ENCODE measurements around the gene CBLB. TPM values are rescaled to one million over a fixed set of nuclear protein-coding genes. Genes with fewer than 3 reads are reported as not detected.

The CBLB gene
- total RNA-seq, 2 donors from 2014 or later = 31.1 to 40.5 TPM

- Histone ChIP-seq H3K27me3 (no peaks in the 10 kb centered on the region), H3K36me3 (replicated peaks in 1 of 2; ENCODE audit: insufficient read depth in 1 of 2, low read depth in 2 of 2) (no peaks in the 10 kb centered on the region), H3K4me3 (no peak overlapping the region), H3K9me3 (no peaks in the 10 kb centered on the region), H3K4me1 (no peaks in the 10 kb centered on the region), H3K27ac (no peak overlapping the region)
- DNase-seq (no peak), ATAC-seq (no peak)
- intact Hi-C loops (cut with DNase I) = no loop called here
- TF ChIP-seq POLR2A (IDR thresholded peaks at IDR 0.05) = no peak
- no peak for TF ChIP-seq CTCF (IDR thresholded peaks at IDR 0.05)
- 88 to 92% methylated on average over 1 of the region's 1 CpG for WGBS, 2 donors
These were observed 81.8 kb downstream of the CBLB start for GRCh38 chr3:105786990-105787389.

GRCh38 chr3:105786241-105786640, 82.6 kb downstream of the CBLB start:
- 73 to 96% methylated on average over 4 of the region's 4 CpGs for WGBS, 2 donors
- Histone ChIP-seq H3K9me3 (no peaks in the 10 kb centered on the region), H3K27me3 (no peaks in the 10 kb centered on the region), H3K4me3 (no peak overlapping the region), H3K36me3 (replicated peaks in 1 of 2; ENCODE audit: insufficient read depth in 1 of 2, low read depth in 2 of 2) (no peaks in the 10 kb centered on the region), H3K27ac (no peak overlapping the region), H3K4me1 (no peaks in the 10 kb centered on the region)
- TF ChIP-seq POLR2A (IDR thresholded peaks at IDR 0.05) (no peak), CTCF (IDR thresholded peaks at IDR 0.05) (no peak)
- DNase-seq = no peak
- no peak for ATAC-seq
- intact Hi-C loops (cut with DNase I) = no loop called here

DNA sequence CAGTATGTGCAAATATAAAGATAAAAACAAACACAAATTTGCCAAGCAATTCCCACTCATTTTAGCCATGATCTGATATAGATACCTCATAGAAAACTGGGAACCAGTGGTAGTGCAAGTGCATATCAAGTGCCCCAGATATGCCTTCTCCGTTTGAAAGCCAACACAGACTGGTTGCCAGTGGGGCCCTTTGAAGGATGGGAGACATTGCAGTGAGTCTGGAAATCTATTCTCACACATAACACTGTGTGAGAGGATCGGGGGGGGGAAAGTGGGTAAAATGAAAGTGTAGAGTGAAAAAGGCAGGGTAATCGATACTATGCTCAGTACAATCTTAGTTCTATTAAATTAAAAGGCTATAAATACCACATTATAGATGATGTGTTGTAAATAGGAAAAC, 83.0 kb downstream of the CBLB start:
- intact Hi-C loops (cut with DNase I) = no loop called here
- Histone ChIP-seq H3K4me1 (no peaks in the 10 kb centered on the region), H3K4me3 (no peak overlapping the region), H3K27ac (no peak overlapping the region), H3K36me3 (replicated peaks in 1 of 2; ENCODE audit: insufficient read depth in 1 of 2, low read depth in 2 of 2) (no peaks in the 10 kb centered on the region), H3K27me3 (no peaks in the 10 kb centered on the region), H3K9me3 (no peaks in the 10 kb centered on the region)
- ATAC-seq (no peak), DNase-seq (no peak)
- TF ChIP-seq CTCF (IDR thresholded peaks at IDR 0.05) (no peak), POLR2A (IDR thresholded peaks at IDR 0.05) (no peak)
- 70 to 78% methylated on average over 3 of the region's 3 CpGs for WGBS, 2 donors

GRCh38 chr3:105783631-105784030, 85.2 kb downstream of the CBLB start:
- Histone ChIP-seq H3K27me3 (no peaks in the 10 kb centered on the region), H3K36me3 (replicated peaks in 1 of 2; ENCODE audit: insufficient read depth in 1 of 2, low read depth in 2 of 2) (no peaks in the 10 kb centered on the region), H3K4me3 (no peak overlapping the region), H3K27ac (no peak overlapping the region), H3K4me1 (no peaks in the 10 kb centered on the region), H3K9me3 (no peaks in the 10 kb centered on the region)
- ATAC-seq = no peak
- TF ChIP-seq CTCF (IDR thresholded peaks at IDR 0.05) (no peak), POLR2A (IDR thresholded peaks at IDR 0.05) (no peak)
- intact Hi-C loops (cut with DNase I) = no loop called here
- no peak for DNase-seq

- Histone ChIP-seq H3K4me3 (no peak overlapping the region), H3K27me3 (no peaks in the 10 kb centered on the region), H3K27ac (no peak overlapping the region), H3K36me3 (replicated peaks in 1 of 2; ENCODE audit: insufficient read depth in 1 of 2, low read depth in 2 of 2) (no peaks in the 10 kb centered on the region), H3K4me1 (no peaks in the 10 kb centered on the region), H3K9me3 (no peaks in the 10 kb centered on the region)
- intact Hi-C loops (cut with DNase I) = no loop called here
- DNase-seq = no peak
- TF ChIP-seq CTCF (IDR thresholded peaks at IDR 0.05) (no peak), POLR2A (IDR thresholded peaks at IDR 0.05) (no peak)
- no peak for ATAC-seq
These were observed 86.9 kb downstream of the CBLB start for GRCh38 chr3:105781871-105782270.
